WTC11 (cell line): ENCODE data around the gene MORN1. TPM values are rescaled to one million over a fixed set of nuclear protein-coding genes. Genes with fewer than 3 reads are reported as not detected.

Source experiments
- ATAC-seq: fragments of 200-7000 bp; cut with Tn5 transposase; 2 replicates; pipeline ENCODE4 v1.10.0; 2021; ENCODE audit warnings: mild to moderate bottlenecking, moderate library complexity
- CTCF ChIA-PET: fragments of 300-600 bp; sonication (Branson Sonifier 250); formaldehyde crosslinking; loops from one replicate; lab custom pipeline; 2021; ENCODE audit warnings: antibody characterized with exemption; lab: Charles Lee
- POLR2A ChIA-PET: fragments of 350-600 bp; sonication (Branson Sonifier 250); formaldehyde crosslinking; loops from one replicate; lab custom pipeline; 2021; ENCODE audit warnings: antibody characterized with exemption; lab: Charles Lee
- DNase-seq: peaks from one replicate; pipeline ENCODE4 v3.0.0; 2021; ENCODE audit warnings: low spot score
- H3K27ac Mint-ChIP-seq: 2 replicates; pipeline ENCODE4 v1.8.0; 2021; ENCODE audit warnings: mixed read lengths
- H3K27me3 Mint-ChIP-seq: 2 replicates; pipeline ENCODE4 v1.8.0; 2021; ENCODE audit warnings: low read depth, mild to moderate bottlenecking, moderate library complexity, mixed read lengths
- H3K36me3 Mint-ChIP-seq: 2 replicates; pipeline ENCODE4 v1.8.0; 2021; ENCODE audit warnings: mixed read lengths
- H3K4me1 Mint-ChIP-seq: 2 replicates; pipeline ENCODE4 v1.8.0; 2022; ENCODE audit warnings: mixed read lengths
- H3K4me3 Mint-ChIP-seq: 2 replicates; pipeline ENCODE4 v1.8.0; 2021; ENCODE audit warnings: mild to moderate bottlenecking, moderate library complexity, mixed read lengths
- H3K9me3 Mint-ChIP-seq: 2 replicates; pipeline ENCODE4 v1.8.0; 2021; ENCODE audit warnings: mixed read lengths
- AFF4 ChIP-seq: sonication (generic); formaldehyde crosslinking; IDR thresholded peaks from 2 replicates; pipeline ENCODE4 v1.8.1; 2023; ENCODE audit warnings: mild to moderate bottlenecking, missing genetic modification reagents, borderline replicate concordance
- ARID4B ChIP-seq: sonication (generic); formaldehyde crosslinking; IDR thresholded peaks from 2 replicates; pipeline ENCODE4 v1.8.0; 2023; ENCODE audit warnings: missing genetic modification reagents, mild to moderate bottlenecking, borderline replicate concordance
- CDX4 ChIP-seq: fragments of 250-450 bp; sonication (Bioruptor Pico); IDR thresholded peaks from 2 replicates; pipeline ENCODE4 v1.9.0; 2021; ENCODE audit warnings: moderate library complexity, mild to moderate bottlenecking, inconsistent platforms, borderline replicate concordance
- E2F4 ChIP-seq: sonication (generic); formaldehyde crosslinking; IDR thresholded peaks from 2 replicates; pipeline ENCODE4 v1.8.1; 2022; ENCODE audit warnings: low read depth, mild to moderate bottlenecking, moderate library complexity, missing genetic modification reagents, borderline replicate concordance
- ETV6 ChIP-seq: sonication (generic); formaldehyde crosslinking; IDR thresholded peaks from 2 replicates; pipeline ENCODE4 v1.8.1; 2022; ENCODE audit warnings: mild to moderate bottlenecking, missing genetic modification reagents
- HMGA2 ChIP-seq: fragments of 250-450 bp; sonication (Bioruptor Pico); IDR thresholded peaks from 2 replicates; pipeline ENCODE4 v1.4.0; 2021; ENCODE audit warnings: mild to moderate bottlenecking, moderate library complexity
- HMGXB4 ChIP-seq: sonication (generic); formaldehyde crosslinking; IDR thresholded peaks from 2 replicates; pipeline ENCODE4 v1.8.1; 2023; ENCODE audit warnings: mild to moderate bottlenecking, moderate library complexity, missing genetic modification reagents
- IRF1 ChIP-seq: sonication (generic); formaldehyde crosslinking; IDR thresholded peaks from 2 replicates; pipeline ENCODE4 v1.8.0; 2023; ENCODE audit warnings: missing genetic modification reagents
- MYBL2 ChIP-seq: sonication (generic); formaldehyde crosslinking; IDR thresholded peaks from 2 replicates; pipeline ENCODE4 v1.8.1; 2023; ENCODE audit warnings: mild to moderate bottlenecking, moderate library complexity, missing genetic modification reagents
- NR1H2 ChIP-seq: sonication (generic); formaldehyde crosslinking; IDR thresholded peaks from 2 replicates; pipeline ENCODE4 v1.9.0; 2021; ENCODE audit warnings: mild to moderate bottlenecking, moderate library complexity, missing genetic modification reagents
- NR2C2 ChIP-seq: sonication (generic); formaldehyde crosslinking; IDR thresholded peaks from 2 replicates; pipeline ENCODE4 v1.8.0; 2022; ENCODE audit warnings: mild to moderate bottlenecking, missing genetic modification reagents
- PREB ChIP-seq: sonication (generic); formaldehyde crosslinking; IDR thresholded peaks from 2 replicates; pipeline ENCODE4 v1.8.1; 2022; ENCODE audit warnings: mild to moderate bottlenecking, missing genetic modification reagents, moderate library complexity, borderline replicate concordance
- RORB ChIP-seq: fragments of 250-450 bp; sonication (Bioruptor Pico); IDR thresholded peaks from 2 replicates; pipeline ENCODE4 v1.9.0; 2021; ENCODE audit warnings: mild to moderate bottlenecking
- SP1 ChIP-seq: sonication (generic); formaldehyde crosslinking; conservative IDR thresholded peaks from 2 replicates; pipeline ENCODE4 v1.8.1; 2022; ENCODE audit warnings: missing genetic modification reagents
- USF1 ChIP-seq: sonication (generic); formaldehyde crosslinking; IDR thresholded peaks from 2 replicates; pipeline ENCODE4 v1.8.0; 2022; ENCODE audit warnings: mild to moderate bottlenecking, missing genetic modification reagents
- ZNF512 ChIP-seq: sonication (generic); formaldehyde crosslinking; IDR thresholded peaks from 2 replicates; pipeline ENCODE4 v1.8.1; 2022; ENCODE audit warnings: missing genetic modification reagents, borderline replicate concordance
- total RNA-seq: library from RNA; stranded (reverse); gene quantifications from 3 replicates; pipeline ENCODE4 v1.2.3, GENCODE V29; 2021

The MORN1 gene
- total RNA-seq, 1 experiment from 2014 or later = 14.5 TPM

- peaks cover 2% of the 10 kb centered on the region; the same call in 1 of the 2 replicates for H3K4me1 Mint-ChIP-seq
Measured at GRCh38 chr1:2304282-2304681, 87.1 kb downstream of the MORN1 start.

GRCh38 chr1:2303781-2304180 is 87.6 kb downstream of the MORN1 start:
- ATAC-seq = no peak
- CTCF ChIA-PET = interaction anchor here (0.6 to 3.0 kb wide), 3 partner anchors 11 to 109 kb away, joined by 3 to 13 read pairs (median 3); partner anchors contain the start of gene FAAP20
- H3K9me3 Mint-ChIP-seq = no peaks in the 10 kb centered on the region
- TF ChIP-seq CDX4 (CRISPR knock-in tag) (no peak), AFF4 (CRISPR knock-in tag) (no peak), ARID4B (no peak), SP1 (CRISPR knock-in tag) (no peak), IRF1 (CRISPR knock-in tag) (no peak), RORB (CRISPR knock-in tag) (no peak), PREB (CRISPR knock-in tag) (no peak), ZNF512 (CRISPR knock-in tag) (no peak)

More at GRCh38 chr1:2304282-2304681, 87.1 kb downstream of the MORN1 start:
- peaks cover 23% of the 10 kb centered on the region for H3K36me3 Mint-ChIP-seq
- ATAC-seq (no peak), DNase-seq (no peak)
- ChIA-PET CTCF (interaction anchor here (1.4 to 3.0 kb wide), 2 partner anchors 11 to 109 kb away, joined by 3 to 13 read pairs; partner anchors contain the start of gene FAAP20), POLR2A (no interaction called here)
- TF ChIP-seq MYBL2 (CRISPR knock-in tag) (no peak), E2F4 (CRISPR knock-in tag) (no peak), ETV6 (no peak), NR1H2 (CRISPR knock-in tag) (no peak), USF1 (no peak), HMGXB4 (CRISPR knock-in tag) (no peak), NR2C2 (CRISPR knock-in tag) (no peak), HMGA2 (CRISPR knock-in tag) (no peak)
- no peak overlapping the region for H3K4me3 Mint-ChIP-seq
- no peaks in the 10 kb centered on the region for H3K9me3 Mint-ChIP-seq
- H3K27me3 Mint-ChIP-seq = no peaks in the 10 kb centered on the region
- H3K27ac Mint-ChIP-seq = no peak overlapping the region

More at GRCh38 chr1:2303781-2304180, 87.6 kb downstream of the MORN1 start:
- H3K27me3 Mint-ChIP-seq = no peaks in the 10 kb centered on the region
- POLR2A ChIA-PET = no interaction called here
- DNase-seq = no peak
- peaks cover 4% of the 10 kb centered on the region; the same call in 1 of the 2 replicates for H3K4me1 Mint-ChIP-seq
- peak overlapping the region; percentile 91; the same call in 1 of the 2 replicates for H3K27ac Mint-ChIP-seq
- H3K4me3 Mint-ChIP-seq = no peak overlapping the region
- H3K36me3 Mint-ChIP-seq = peaks cover 23% of the 10 kb centered on the region
